Small intestine (tissue), 7 donors: ENCODE measurements around the gene COL5A1. TPM values are rescaled to one million over a fixed set of nuclear protein-coding genes. Genes with fewer than 3 reads are reported as not detected.

ENCODE experiments used
- DNase-seq, 2 donors: peaks; one replicate each; pipeline versions ENCODE4 v3.0.0 to v3.0.0-alpha.2; 2013
- FAIRE-seq: peaks from 2 replicates; lab custom pipeline; 2012; peaks lifted over from hg19 to GRCh38; lab: Jason Lieb, UNC
- H3K27ac ChIP-seq, 3 donors: one replicate each; pipeline ENCODE4 v1.5.1; 2013; ENCODE audit warnings: low read length in 2 of 3, mild to moderate bottlenecking in 2 of 3, control low read depth in 1 of 3, inconsistent platforms in 1 of 3, low read depth in 1 of 3, moderate library complexity in 1 of 3
- H3K27me3 ChIP-seq, 3 donors: one replicate each; pipeline ENCODE4 v1.6.1; 2013; ENCODE audit warnings: low read length in 3 of 3, inconsistent platforms in 1 of 3; ENCODE audit not compliant: control insufficient read depth in 3 of 3, insufficient read depth in 3 of 3
- H3K36me3 ChIP-seq, 3 donors: one replicate each; pipeline ENCODE4 v1.6.1; 2013; ENCODE audit warnings: low read length in 3 of 3, inconsistent platforms in 1 of 3, low read depth in 1 of 3, mild to moderate bottlenecking in 1 of 3, moderate library complexity in 1 of 3; ENCODE audit not compliant: control insufficient read depth in 3 of 3, insufficient read depth in 2 of 3
- H3K4me1 ChIP-seq, 3 donors: one replicate each; pipeline ENCODE4 v1.6.1; 2013; ENCODE audit warnings: low read length in 2 of 3, inconsistent platforms in 1 of 3, low read depth in 1 of 3, mild to moderate bottlenecking in 1 of 3, moderate library complexity in 1 of 3; ENCODE audit not compliant: control insufficient read depth in 3 of 3, insufficient read depth in 2 of 3
- H3K4me3 ChIP-seq, 3 donors: one replicate each; pipeline ENCODE4 v1.5.1; 2013; ENCODE audit warnings: low read length in 3 of 3, control low read depth in 1 of 3, inconsistent platforms in 1 of 3, low read depth in 1 of 3, mild to moderate bottlenecking in 1 of 3, moderate library complexity in 1 of 3
- H3K9me3 ChIP-seq, 2 donors: one replicate each; pipeline ENCODE4 v1.6.1; 2013; ENCODE audit warnings: low read depth in 1 of 2, low read length in 1 of 2; ENCODE audit not compliant: control insufficient read depth in 2 of 2, insufficient read depth in 1 of 2
- WGBS, 3 donors: extraction: QIAGEN DNeasy Blood & Tissue Kit; methylation state at CpG; one replicate each; pipeline ENCODE4 v1.1.7; 2013; 5-methylcytosine and 5-hydroxymethylcytosine counted together
- polyA plus RNA-seq, 4 donors: library from polyadenylated mRNA; stranded (reverse) in 3 of 4; unstranded in 1 of 4; fragments of 200-250 nt in 3 of 4; fragments of 120-200 nt in 1 of 4; gene quantifications; one replicate each; pipeline versions ENCODE4 v1.2.1 to v1.2.3, GENCODE V29; 2013
- donor health status: healthy with polysubstance abuse.
- donor health status: control.
- donor health status: control.
- donor health status: Bipolar disorder and iron deficiency.
- donor health status: healthy.

Gene COL5A1
- polyA plus RNA-seq, 4 donors = 0.22 to 54.0 (median 5.4) TPM

DNA sequence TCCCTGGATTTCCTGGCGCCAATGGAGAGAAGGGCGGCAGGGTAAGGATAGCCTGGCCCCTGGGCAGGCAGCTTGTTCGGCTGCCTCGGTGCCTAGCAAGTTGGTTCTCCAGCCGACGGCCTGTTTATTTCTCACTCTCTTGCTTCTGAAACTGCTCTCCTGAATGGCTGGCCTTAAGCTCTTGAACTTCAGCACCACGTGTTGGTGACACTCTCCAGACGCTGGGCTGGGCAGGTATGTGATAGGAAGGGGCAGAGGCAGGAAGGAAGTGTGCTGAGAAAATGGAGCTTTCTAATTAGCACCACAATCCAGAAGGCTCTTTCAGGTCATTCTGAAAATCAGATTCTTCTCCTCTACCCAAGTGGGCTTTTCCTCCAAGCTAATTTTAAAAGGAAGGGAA is 147.6 kb downstream of the COL5A1 start:
- 61 to 66% (median 63%) methylated on average over 8 of the region's 8 CpGs for WGBS, 3 donors
- no peaks in the 10 kb centered on the region for H3K4me1 ChIP-seq
- DNase-seq = peak in 1 of 2 donors; percentile 34
- FAIRE-seq = no peak
- no peaks in the 10 kb centered on the region for H3K9me3 ChIP-seq
- no peak overlapping the region for H3K4me3 ChIP-seq
- H3K36me3 ChIP-seq = peaks cover 0 to 18% (median 0%) of the 10 kb centered on the region in 3 donors
- H3K27me3 ChIP-seq = no peaks in the 10 kb centered on the region
- no peak overlapping the region for H3K27ac ChIP-seq

DNA sequence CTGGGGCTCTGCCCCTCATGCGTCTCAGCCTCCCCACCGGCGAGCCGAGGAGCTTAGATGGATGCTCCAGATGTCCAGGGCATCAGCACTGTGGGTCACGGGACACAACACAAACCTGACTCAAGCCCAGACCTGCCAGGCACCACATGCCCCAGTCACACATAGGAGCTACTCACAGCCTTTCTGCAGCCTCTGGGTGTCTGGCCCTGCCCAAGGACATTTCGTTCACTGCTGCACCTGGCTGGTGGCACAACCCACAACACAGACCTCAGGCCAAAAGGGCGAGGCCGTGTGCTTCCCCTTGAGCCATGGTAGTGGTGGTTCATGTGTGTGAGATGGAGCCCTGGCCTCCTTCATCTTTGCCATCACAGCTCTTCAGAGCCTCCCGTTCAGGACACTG is 149.4 kb downstream of the COL5A1 start:
- H3K27me3 ChIP-seq = no peaks in the 10 kb centered on the region
- H3K36me3 ChIP-seq = peaks cover 0 to 18% (median 0%) of the 10 kb centered on the region in 3 donors
- no peaks in the 10 kb centered on the region for H3K9me3 ChIP-seq
- FAIRE-seq (no peak), DNase-seq (no peak)
- no peak overlapping the region for H3K27ac ChIP-seq
- no peak overlapping the region for H3K4me3 ChIP-seq
- WGBS, 3 donors = 63 to 83% (median 67%) methylated on average over 9 of the region's 9 CpGs
- no peaks in the 10 kb centered on the region for H3K4me1 ChIP-seq

DNA sequence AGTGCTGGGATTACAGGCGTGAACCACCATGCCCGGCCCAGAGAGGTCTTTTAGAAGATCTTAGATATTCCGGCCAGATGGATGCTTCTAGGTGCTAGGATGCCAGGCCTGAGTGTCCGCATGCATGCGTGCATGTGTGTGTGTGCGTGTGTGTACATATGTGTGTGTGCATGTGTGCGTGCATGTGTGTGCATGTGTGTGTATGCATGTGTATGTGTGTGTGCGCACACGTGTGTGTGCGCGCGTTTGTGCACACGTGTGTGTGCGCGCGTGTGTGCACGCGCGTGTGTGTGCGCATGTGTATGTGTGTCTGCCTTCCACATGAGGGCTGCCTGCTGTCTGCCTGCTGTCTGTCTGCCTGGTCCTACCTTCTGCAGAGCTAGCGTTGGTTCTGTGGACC is 151.0 kb downstream of the COL5A1 start:
- Histone ChIP-seq H3K36me3 (peaks cover 0 to 21% (median 0%) of the 10 kb centered on the region in 3 donors), H3K27ac (no peak overlapping the region), H3K4me1 (no peaks in the 10 kb centered on the region), H3K9me3 (no peaks in the 10 kb centered on the region), H3K4me3 (no peak overlapping the region), H3K27me3 (no peaks in the 10 kb centered on the region)
- DNase-seq (no peak), FAIRE-seq (no peak)
- WGBS, 3 donors = 46 to 79% (median 66%) methylated on average over 11 to 21 of the region's 21 CpGs

DNA sequence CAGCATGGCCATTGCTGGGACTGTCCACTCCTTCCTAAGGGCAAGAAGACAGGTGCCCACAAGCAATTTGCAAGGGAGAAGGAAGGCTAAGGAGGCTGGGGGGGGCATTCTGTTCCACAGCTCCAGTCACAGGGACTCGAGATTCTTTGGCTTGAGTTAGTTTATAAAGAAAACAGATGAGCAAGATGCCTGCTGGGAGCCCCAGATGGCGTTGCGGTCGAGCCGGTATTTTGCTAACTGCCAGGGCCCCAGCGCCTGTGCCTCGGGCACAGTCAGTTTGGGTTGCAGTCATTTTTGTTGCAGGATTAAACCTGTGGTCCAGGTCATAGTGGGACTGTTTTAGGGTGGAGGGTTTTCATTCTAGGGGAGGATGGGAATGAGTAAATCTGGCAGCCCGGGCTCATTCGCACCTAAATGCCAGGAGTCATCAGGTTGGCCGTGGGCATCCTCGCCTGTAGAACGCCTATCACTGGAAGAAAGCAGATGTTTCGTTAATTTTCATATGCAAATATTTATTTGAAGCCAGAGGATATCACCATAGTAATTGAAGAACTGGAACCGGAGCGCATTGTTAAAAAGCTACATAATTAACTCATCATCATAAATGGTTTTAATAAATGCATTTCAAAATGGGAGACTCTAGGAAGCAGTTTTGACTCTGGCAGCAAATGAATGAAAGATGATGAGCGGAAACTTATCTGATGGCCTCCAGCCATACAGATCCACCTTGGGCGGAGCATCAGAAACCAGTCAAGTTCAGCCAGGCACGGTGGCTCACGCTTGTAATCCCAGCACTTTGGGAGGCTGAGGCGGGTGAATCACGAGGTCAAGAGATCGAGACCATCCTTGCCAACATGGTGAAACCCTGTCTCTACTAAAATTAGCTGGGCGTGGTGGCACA is 151.9 kb downstream of the COL5A1 start:
- Histone ChIP-seq H3K4me3 (no peak overlapping the region), H3K27ac (no peak overlapping the region), H3K4me1 (no peaks in the 10 kb centered on the region), H3K27me3 (no peaks in the 10 kb centered on the region), H3K36me3 (peaks cover 0 to 29% (median 0%) of the 10 kb centered on the region in 3 donors), H3K9me3 (no peaks in the 10 kb centered on the region)
- FAIRE-seq (no peak), DNase-seq (no peak)
- 78 to 83% (median 78%) methylated on average over 23 of the region's 23 CpGs for WGBS, 3 donors

DNA sequence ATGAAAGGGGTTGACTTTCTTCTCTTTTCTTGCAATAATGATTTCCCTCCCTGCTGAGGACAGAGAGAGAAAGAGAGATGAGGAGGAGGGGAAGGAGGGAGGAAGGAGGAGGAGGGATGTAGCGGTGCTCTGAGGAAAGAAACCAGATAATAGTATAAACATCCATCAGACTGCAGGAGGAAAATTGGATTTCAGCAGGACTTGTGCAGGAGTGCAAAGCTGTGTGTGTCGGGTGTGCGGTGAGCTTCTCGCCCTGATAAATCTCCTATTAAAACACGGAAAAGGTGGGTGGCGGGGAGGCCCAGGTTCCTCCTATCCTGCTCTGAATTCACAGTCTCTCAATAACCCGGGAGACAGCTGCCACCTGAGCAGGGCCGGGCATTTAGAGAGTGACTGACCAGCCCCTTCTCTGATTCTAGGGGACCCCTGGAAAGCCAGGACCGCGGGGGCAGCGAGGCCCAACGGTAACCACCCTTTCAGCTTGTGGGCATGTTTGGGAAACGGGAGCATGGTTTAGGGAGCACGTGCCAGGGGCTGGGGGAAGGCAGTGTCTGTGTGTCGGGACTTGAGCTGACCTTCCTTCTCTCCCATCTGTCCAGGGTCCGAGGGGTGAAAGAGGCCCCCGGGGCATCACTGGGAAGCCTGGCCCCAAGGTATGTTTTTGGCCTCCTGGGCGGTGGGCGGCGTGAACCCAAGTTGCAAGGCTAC is 153.2 kb downstream of the COL5A1 start:
- Histone ChIP-seq H3K27ac (no peak overlapping the region), H3K4me3 (no peak overlapping the region), H3K9me3 (no peaks in the 10 kb centered on the region), H3K4me1 (no peaks in the 10 kb centered on the region), H3K27me3 (no peaks in the 10 kb centered on the region), H3K36me3 (peaks cover 0 to 32% (median 0%) of the 10 kb centered on the region in 3 donors)
- 85 to 89% (median 86%) methylated on average over 20 of the region's 20 CpGs for WGBS, 3 donors
- DNase-seq (no peak), FAIRE-seq (no peak)

DNA sequence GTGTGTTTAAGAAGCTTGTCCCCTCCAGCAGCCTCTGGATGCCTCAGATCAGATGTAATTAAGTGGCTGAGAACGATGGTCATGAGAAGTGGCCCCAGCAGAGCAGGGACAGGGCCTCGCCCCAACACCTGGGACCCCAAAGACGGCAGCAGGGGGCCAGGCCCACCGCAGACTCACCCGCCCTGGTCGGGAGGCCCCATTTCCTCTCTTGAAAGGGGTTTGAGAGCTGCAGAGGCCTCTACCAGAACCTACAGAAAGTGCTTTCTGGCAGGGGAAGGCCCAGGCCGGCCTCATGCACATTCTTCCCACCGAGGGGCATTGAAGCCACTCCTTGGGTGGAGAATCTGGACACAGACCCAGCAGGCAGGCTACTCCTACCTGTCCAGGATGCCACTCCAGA is 153.8 kb downstream of the COL5A1 start:
- Histone ChIP-seq H3K36me3 (peaks cover 0 to 34% (median 0%) of the 10 kb centered on the region in 3 donors), H3K4me3 (no peak overlapping the region), H3K27ac (no peak overlapping the region), H3K27me3 (no peaks in the 10 kb centered on the region), H3K4me1 (no peaks in the 10 kb centered on the region), H3K9me3 (no peaks in the 10 kb centered on the region)
- no peak for FAIRE-seq
- no peak for DNase-seq
- 64 to 72% (median 68%) methylated on average over 8 of the region's 8 CpGs for WGBS, 3 donors

DNA sequence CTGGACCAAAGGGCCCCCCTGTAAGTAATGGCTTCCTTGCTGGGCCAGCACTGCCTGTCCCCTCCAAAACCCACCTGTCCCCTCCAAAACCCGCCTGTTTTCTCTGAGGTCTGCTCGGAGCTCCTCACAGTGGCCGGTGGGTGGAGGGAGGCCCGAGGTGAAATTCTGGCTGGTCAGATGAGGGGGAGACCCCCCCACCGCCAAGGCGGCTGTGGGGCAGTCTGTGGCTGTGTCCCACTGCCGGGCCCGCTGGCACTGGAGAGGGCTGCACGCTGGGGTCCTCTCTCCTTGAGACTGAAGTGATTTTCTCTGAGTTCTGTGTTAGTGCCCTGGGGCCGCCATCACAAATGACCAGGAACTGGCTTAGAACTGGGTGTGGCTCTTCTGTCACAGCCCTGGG is 155.3 kb downstream of the COL5A1 start:
- Histone ChIP-seq H3K9me3 (no peaks in the 10 kb centered on the region), H3K27ac (no peak overlapping the region), H3K4me3 (no peak overlapping the region), H3K4me1 (no peaks in the 10 kb centered on the region), H3K36me3 (peaks cover 0 to 30% (median 0%) of the 10 kb centered on the region in 3 donors), H3K27me3 (no peaks in the 10 kb centered on the region)
- FAIRE-seq (no peak), DNase-seq (no peak)
- 50 to 89% (median 74%) methylated on average over 10 of the region's 10 CpGs for WGBS, 3 donors

DNA sequence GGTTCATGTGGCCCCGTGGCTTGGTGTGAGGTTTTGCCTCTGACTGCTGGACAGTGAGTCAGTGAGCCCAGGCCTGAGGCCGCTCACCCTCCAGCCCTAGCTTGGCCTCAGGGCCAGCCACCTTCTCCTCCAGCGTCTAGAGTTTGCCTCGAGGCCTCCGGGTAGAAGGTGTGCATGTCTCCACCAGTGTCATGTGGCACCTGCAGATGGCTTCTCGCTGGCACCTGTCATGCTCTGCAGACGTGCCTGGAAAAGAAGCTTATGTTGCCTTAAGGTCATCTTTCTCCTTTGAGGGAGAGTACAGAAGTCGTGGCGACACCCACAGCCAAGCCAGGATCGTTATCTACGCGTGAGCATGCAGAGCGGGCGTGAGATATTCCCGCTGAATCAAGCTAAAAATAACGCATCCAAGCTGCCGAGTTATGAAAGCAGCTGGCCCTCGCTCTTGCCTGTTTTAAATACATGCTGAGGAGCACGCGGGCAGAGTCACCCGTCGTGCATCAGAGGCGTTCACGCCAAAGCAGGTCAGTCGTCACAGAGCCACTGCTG is 159.3 kb downstream of the COL5A1 start:
- Histone ChIP-seq H3K9me3 (no peaks in the 10 kb centered on the region), H3K4me1 (no peaks in the 10 kb centered on the region), H3K27me3 (no peaks in the 10 kb centered on the region), H3K27ac (no peak overlapping the region), H3K36me3 (peaks cover 0 to 41% (median 0%) of the 10 kb centered on the region in 3 donors), H3K4me3 (no peak overlapping the region)
- DNase-seq (no peak), FAIRE-seq (no peak)
- WGBS, 3 donors = 74 to 79% (median 76%) methylated on average over 25 of the region's 25 CpGs
